ENCODE data around the gene MESP2. TPM values are rescaled to one million over a fixed set of nuclear protein-coding genes. Genes with fewer than 3 reads are reported as not detected.

Gene MESP2, protein sequence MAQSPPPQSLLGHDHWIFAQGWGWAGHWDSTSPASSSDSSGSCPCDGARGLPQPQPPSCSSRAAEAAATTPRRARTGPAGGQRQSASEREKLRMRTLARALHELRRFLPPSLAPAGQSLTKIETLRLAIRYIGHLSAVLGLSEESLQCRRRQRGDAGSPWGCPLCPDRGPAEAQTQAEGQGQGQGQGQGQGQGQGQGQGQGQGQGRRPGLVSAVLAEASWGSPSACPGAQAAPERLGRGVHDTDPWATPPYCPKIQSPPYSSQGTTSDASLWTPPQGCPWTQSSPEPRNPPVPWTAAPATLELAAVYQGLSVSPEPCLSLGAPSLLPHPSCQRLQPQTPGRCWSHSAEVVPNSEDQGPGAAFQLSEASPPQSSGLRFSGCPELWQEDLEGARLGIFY
- 0.92 TPM for total RNA-seq

DNA sequence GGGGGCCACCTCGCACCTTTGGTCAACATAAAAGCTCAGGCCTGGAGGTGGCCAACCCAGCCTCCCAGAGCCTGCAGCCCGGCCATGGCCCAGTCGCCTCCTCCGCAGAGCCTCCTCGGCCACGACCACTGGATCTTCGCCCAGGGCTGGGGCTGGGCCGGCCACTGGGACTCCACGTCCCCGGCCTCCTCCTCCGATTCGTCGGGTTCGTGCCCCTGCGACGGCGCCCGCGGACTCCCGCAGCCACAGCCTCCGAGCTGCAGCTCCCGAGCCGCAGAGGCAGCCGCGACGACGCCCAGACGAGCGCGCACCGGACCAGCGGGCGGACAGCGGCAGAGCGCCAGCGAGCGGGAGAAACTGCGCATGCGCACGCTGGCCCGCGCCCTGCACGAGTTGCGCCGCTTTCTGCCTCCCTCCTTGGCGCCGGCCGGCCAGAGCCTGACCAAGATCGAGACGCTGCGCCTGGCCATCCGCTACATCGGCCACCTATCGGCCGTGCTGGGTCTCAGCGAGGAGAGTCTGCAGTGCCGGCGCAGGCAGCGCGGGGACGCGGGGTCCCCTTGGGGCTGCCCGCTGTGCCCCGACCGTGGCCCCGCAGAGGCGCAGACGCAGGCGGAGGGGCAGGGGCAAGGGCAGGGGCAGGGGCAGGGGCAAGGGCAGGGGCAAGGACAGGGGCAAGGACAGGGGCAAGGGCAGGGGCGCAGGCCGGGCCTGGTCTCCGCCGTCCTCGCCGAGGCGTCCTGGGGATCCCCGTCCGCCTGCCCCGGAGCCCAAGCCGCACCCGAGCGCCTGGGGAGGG is at the start of gene MESP2:
MESP2 (plus strand) TSS at position 59 of the 799 bp plus-strand sequence; CDS start at position 85, 26 bp downstream.

DNA sequence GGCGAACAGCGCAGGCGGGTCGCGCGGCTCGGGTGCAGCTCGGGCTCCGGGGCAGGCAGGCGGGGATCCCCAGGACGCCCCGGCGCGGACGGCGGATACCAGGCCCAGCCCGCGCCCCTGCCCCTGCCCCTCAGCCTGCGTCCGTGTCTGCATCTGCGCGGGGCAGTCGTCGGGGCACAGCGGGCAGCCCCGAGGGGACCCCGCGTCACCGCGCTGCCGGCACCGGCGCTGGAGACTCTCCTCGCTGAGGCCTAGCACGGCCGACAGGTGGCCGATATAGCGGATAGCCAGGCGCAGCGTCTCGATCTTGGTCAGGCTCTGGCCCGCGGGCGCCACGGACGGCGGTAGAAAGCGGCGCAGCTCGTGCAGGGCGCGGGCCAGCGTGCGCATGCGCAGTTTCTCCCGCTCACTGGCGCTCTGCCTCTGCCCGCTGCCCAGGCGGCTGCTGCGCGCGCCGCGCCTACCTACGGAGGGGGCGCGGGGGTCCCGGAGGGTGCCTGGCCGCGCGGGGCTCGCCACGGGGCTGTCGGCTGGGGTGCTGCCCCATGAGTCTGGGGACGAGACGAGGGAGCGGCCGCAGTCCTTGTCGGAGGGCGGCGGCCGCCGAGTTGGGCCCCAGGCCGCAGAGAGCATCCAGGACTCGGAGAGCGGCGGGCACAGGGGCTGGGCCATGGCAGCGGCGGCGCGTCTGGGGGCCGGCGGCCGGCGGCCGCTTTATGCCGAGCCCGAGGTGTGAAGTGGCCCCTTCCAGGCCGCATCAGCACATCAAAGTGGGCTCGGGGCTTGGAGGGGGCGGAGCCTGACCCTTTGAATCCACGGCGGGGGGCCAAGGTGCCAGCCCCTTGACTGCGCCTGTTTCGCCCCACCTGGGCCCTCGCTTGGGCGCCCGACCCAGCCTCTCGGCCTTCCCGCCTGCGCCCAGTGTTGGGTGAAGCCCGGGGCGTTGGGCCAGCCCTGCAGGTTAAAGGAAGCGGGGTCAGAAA is 25.3 kb upstream of the MESP2 start, which contains the start of gene MESP1:
MESP1 (minus strand) TSS at position 690 of the 983 bp plus-strand sequence; CDS start at position 672, 18 bp downstream.

Other genes starting within 250 kb of the MESP2 start
- 2.8 TPM for gene TICRR, start 200.9 kb upstream of the MESP2 start, total RNA-seq
- 5.1 TPM for gene KIF7, start 120.9 kb upstream of the MESP2 start, total RNA-seq
- gene PLIN1, start 97.0 kb upstream of the MESP2 start, total RNA-seq: under 0.01 TPM
- 17.5 TPM for gene PEX11A, start 85.6 kb upstream of the MESP2 start, total RNA-seq
- 2.1 TPM for gene WDR93, start 85.5 kb upstream of the MESP2 start, total RNA-seq
- gene MESP1, start 25.1 kb upstream of the MESP2 start, total RNA-seq: 2.5 TPM
- gene ANPEP, start 38.5 kb downstream of the MESP2 start, total RNA-seq: 0.69 TPM
- gene AP3S2, start 117.7 kb downstream of the MESP2 start, total RNA-seq: 60.2 TPM
- gene ARPIN, start 136.6 kb downstream of the MESP2 start, total RNA-seq: 24.5 TPM
- gene ZNF710, start 225.0 kb downstream of the MESP2 start, total RNA-seq: 11.1 TPM

Data from diencephalon (tissue), 1 donor.